Measurements from ENCODE around the gene FBXL20.

The FBXL20 gene

GRCh38 chr17:39246274-39246673 lies 155.2 kb downstream of the FBXL20 start:
- no peak for DNase-seq (ENCODE audit: low spot score)

DNA sequence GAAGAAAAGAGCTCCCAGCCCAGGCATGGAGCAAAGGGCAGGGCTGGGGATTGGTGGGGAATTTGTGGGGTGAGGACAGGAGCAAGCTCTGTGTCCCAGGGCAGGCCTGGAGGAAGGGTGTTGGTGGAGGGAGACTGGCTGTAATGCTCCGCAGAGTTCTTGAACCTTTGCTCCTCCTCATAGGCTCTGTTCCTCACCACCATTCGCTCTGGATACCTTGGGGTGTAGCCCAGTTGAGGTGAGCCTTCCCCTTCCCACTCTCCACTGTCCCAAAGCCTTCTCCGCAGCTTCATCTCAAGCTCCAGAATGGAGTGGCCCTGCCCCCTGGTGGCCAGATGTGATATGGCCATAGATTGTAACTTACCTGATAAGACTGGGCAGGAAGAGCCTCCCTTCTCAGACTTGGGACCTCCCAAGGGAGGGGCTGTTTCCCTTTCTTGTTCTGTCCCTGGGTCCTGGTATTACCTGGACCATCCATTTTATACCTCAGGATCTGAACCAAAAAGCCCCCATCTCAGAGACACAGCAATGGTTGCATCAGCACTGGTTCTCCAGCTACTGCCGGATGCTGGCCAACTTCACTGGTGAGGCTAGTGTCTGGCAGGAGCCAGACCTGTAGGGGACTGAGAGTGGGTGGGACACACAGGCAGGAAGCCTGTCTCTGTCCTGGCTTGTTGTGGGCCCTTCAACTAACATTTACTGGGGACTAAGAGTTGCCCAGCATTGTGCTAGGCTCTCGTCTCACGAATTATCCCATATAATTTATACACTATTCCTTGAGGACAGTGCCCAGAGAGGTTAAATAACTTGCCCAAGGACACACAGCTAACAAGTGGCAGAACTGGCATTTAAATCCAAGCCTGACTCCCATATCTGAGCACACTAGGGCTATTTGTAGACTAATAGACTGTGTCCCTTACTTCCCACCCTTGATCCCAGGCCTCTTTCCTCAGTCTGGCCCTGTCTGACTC lies 156.5 kb downstream of the FBXL20 start:
- peak; percentile 76 for DNase-seq (ENCODE audit: low spot score)

DNA sequence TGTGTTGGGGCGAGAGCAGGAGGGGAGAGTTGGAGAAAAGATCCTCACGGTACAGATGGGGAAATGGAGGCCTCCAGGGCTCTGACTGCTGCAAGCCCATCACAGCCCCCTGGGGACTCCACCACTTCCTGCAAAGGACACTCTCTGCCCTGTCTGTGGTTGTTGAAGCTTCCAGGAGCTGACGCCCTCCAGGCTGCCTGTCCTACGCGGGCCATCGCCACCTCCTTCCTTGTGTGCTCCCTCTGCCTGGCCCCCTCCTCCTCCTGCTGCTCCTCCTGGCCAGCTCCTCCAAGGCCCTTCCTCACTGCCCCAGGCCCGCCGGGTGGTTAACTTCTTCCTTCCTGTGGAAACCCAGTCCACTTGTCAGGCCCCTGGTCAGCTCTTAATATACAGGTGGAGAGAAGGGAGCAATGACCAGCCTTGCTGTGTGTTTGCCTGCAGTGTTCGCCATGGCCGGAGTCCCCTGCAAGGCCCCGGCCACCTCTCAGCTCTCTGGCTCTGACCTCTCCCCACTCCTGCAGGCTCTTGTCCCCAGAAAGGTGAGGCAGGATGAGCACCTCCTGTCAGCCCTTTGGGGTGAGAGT lies 157.3 kb downstream of the FBXL20 start:
- DNase-seq (ENCODE audit: low spot score) = no peak

DNA sequence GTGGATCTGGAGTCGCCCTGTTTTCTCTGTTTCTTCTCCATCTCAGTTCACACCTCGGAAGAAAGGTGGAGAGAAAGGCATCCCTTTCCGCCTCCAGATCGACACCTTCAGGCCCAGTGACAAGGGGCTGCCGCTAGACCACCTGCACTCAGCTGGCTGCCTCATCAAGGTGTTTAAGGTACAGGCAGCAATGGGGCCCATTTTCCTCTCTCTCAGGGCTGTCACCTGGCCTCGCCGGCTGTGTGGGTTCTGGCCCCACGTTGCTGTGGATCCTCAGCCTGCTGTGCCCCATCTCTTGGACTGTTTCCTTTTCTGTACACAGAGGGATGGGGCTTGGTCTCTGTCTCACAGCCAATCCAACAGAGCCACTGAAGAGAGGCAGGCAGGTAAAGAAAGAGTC lies 158.3 kb downstream of the FBXL20 start:
- DNase-seq (ENCODE audit: low spot score) = no peak

DNA sequence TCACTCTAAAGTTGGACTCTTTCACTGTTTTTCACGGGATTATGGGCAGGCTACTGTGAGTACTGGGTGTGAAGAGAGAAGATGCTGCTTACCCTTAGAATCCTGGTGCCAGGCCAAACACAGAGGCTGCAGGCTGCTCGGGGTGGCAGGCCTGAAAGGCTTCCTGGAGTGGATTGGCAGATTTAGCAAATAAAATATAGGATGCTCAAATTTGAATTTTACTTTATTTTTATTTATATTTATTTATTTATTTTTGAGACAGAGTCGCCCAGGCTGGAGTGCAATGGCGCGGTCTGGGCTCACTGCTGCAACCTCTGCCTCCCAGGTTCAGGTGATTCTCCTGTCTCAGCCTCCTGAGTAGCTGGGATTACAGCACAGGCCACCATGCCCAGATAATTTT lies 160.8 kb downstream of the FBXL20 start:
- DNase-seq (ENCODE audit: low spot score) = no peak

GRCh38 chr17:39239640-39240314 lies 161.6 kb downstream of the FBXL20 start:
- DNase-seq (ENCODE audit: low spot score) = peak; percentile 61

DNA sequence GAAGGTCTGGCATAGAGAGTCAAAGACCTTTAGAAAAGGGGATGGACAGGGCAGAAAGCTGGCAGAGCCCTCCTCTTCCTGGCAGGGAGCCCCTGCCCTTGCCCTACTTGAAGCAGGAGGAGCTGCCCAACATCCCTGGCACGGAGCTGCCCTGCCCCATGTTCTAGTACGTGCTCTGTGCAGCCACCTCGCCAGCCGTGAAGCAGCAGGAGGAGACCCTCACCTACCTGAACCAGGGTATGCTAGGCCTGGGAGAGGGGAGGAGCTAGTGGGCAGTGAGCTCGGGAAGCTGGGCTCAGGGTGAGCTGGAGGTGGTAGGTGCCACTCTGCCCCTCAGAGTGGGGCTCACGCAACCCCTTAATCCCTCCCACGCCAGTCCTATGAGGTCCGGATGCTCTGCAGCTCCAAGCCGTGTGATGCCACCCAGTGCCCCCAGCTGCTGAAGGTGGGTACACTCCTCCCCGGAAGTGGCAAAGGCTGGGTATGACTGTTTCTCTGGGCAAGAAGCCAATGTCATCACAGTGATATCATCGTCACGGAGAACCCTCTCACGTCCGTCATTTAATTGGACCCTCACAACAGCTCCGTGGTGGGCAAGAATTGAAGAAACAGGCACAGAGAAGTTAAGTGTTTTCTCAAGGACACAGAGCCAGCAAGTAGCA lies 163.0 kb downstream of the FBXL20 start:
- peak; percentile 81 for DNase-seq (ENCODE audit: low spot score)

- DNase-seq (ENCODE audit: low spot score) = no peak
Observed at GRCh38 chr17:39237586-39237985, 163.8 kb downstream of the FBXL20 start.

DNA sequence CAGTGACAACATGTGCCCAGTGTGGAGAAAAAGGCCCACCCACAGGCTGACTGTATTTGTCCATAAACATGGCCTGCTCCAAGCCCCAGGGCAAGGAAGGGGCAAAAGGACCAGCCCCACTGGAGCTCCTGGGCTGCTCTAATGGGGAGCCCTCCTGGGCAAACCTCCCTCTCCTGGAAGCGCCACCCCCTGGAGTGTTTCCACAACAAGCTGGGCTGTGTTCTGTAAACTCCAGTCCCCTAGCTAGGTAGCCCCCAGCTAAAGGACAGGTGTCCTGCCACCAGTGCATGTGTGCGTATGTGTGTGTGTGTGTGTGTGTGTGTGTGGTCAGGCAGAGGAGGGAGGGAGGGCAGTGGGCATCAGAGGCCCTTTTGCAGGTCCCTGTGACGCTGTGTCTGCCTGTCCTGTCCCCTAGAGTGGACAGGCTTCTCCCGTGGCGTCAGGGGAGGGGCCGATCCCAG lies 164.4 kb downstream of the FBXL20 start:
- peak; percentile 23 for DNase-seq (ENCODE audit: low spot score)

DNA sequence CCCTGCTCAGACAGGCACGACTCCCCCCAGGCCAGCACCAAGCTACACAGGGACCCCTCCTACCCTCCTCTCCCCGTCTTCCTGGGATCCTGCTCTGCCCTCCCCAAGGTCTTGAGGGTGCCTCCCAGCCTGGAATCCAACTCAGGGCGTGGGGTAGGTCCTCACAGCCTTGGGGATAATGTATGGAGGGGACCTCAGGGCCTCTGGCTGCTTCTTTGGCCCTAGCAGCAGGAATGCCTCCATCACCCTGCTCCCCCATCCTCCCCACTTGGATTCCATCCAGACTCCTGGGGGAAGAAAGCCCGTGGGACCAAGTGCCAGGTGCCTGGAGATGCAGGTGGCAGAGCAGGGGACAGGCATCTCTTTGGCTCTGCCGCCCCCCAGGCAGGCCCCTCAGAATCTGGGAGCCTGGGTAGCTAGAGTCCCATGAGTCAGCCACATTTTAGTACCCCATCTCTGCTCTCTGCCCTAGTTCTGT lies 164.9 kb downstream of the FBXL20 start:
- DNase-seq (ENCODE audit: low spot score) = no peak

- DNase-seq (ENCODE audit: low spot score) = peak; percentile 64
Observed at GRCh38 chr17:39235555-39236449, 165.6 kb downstream of the FBXL20 start.

GRCh38 chr17:39231591-39232551 lies 169.6 kb downstream of the FBXL20 start:
- DNase-seq (ENCODE audit: low spot score) = no peak

DNA sequence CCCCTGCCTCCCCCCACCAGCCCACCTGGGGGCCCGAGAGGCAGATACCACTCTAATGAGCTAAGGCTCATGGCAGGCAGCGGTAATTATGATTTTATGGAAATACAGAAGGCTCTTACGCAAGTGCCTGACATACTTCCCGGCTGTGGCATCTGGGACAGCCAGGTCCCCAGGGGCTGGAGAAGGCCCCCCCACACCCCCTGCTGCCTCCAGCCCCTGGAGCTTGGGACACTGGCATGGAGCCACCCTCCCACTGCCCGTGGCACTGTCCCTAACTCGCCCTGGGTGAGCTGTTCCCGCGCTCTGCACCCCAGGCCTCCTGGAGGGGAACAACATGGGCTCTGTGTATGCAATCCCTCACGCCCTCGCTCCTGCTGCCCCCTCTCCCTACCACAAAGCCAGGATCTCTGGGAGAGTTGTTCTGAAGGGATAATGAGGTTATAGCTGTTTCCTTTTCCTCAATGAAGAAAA lies 170.3 kb downstream of the FBXL20 start:
- no peak for DNase-seq (ENCODE audit: low spot score)

DNA sequence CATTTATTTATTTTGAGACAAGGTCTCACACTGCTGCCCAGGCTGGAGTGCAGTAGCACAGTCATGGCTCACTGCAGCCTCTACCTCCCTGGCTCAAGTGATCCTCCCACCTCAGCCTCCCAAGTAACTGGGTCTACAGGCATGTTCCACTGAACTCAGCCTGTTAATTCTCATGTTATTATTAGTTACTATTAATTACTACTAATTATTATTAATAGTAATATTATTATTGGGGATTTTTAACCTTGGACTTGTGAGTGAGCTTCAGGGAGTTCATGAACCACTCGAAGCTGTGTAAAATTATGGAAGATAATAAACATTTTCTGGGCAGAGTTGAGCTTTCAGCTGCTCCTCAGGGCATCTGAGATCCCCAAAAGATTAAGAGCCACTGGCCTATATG lies 171.1 kb downstream of the FBXL20 start:
- no peak for DNase-seq (ENCODE audit: low spot score)

- DNase-seq (ENCODE audit: low spot score) = no peak
Observed at GRCh38 chr17:39229274-39229913, 172.0 kb downstream of the FBXL20 start.

GRCh38 chr17:39227364-39227919 lies 174.0 kb downstream of the FBXL20 start:
- DNase-seq (ENCODE audit: low spot score) = no peak

DNA sequence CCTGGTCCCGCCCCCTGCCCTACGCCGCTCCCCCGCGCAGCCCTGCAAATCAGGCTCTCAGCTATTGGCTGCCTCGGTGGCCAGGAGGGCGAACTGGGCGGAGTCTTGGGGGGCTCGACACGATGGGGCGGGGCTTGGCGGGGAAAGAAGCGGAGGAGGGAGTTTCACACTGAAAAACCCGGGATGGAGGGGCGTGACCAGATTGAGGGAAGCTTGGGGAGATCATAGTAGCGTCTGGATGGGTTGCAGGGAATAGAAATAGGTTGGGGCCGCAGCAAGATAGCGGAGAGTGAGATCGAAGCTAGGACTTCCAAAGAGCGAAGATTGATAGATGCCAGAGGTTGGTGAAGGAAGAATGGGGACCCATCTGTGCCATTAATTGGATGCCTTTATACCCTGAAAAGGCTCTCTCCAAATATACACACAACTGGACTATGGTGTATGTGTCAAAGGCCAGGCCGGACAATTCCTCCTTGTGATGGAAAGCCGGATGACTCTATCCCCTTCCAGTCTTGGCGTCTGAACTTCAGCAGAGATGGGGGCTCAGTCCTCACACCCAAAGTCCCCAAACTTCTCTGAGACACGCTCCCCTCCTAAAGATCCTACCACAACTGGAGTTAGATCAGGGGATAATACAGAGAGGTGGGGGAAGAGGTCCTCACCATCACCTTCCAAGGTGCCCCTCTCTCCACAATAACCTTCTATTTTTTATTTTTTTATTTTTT lies 175.3 kb downstream of the FBXL20 start:
- no peak for DNase-seq (ENCODE audit: low spot score)

GRCh38 chr17:39225308-39225958 lies 176.0 kb downstream of the FBXL20 start, which contains the start of gene STAC2:
STAC2 (minus strand) TSS chr17:39225945; CDS start chr17:39225502, 443 bp downstream.
- no peak for DNase-seq (ENCODE audit: low spot score)
